Neutrophil (primary cell): ENCODE data around the gene CXorf58.
A peak's percentile ranks its signal among the peaks of the same experiment; 100 is the strongest.

Experiments
- H3K27ac ChIP-seq: fragments of 200-600 bp; sonication (generic); 2 replicates; pipeline ENCODE4 v1.5.1; 2016; ENCODE audit warnings: mild to moderate bottlenecking, moderate library complexity
- H3K27me3 ChIP-seq: fragments of 200-600 bp; sonication (generic); 2 replicates; pipeline ENCODE4 v1.6.0; 2016; ENCODE audit warnings: mild to moderate bottlenecking
- H3K36me3 ChIP-seq: fragments of 200-600 bp; sonication (generic); 2 replicates; pipeline ENCODE4 v1.5.1; 2017
- H3K4me1 ChIP-seq, 2 experiments: fragments of 200-600 bp in 1 of 2; sonication (generic) in 1 of 2; 1 replicate in 1 of 2; 2 replicates in 1 of 2; pipeline versions ENCODE4 v1.5.1 to v1.6.1; 2013 to 2016; ENCODE audit warnings: low read depth in 1 of 2, low read length in 1 of 2, mild to moderate bottlenecking in 1 of 2, moderate library complexity in 1 of 2; ENCODE audit not compliant: control insufficient read depth in 1 of 2, insufficient read depth in 1 of 2
- H3K4me3 ChIP-seq, 2 experiments: fragments of 200-600 bp in 1 of 2; sonication (generic) in 1 of 2; 1 replicate in 1 of 2; 2 replicates in 1 of 2; pipeline ENCODE4 v1.5.1; 2013 to 2016; ENCODE audit warnings: low read depth in 1 of 2, low read length in 1 of 2, mild to moderate bottlenecking in 1 of 2, moderate library complexity in 1 of 2
- H3K9me3 ChIP-seq: fragments of 200-600 bp; sonication (generic); 2 replicates; pipeline ENCODE4 v1.5.1; 2016
- CTCF ChIP-seq: fragments of 200-600 bp; sonication (generic); IDR thresholded peaks from 2 replicates; pipeline ENCODE4 v1.5.1; 2016; ENCODE audit warnings: antibody characterized with exemption

CXorf58 gene

GRCh38 chrX:23904096-23904495 lies 3.7 kb upstream of the CXorf58 start:
- Histone ChIP-seq H3K4me1 (peaks cover 41 to 42% of the 10 kb centered on the region in 2 experiments), H3K27me3 (no peaks in the 10 kb centered on the region), H3K27ac (no peak overlapping the region), H3K36me3 (no peaks in the 10 kb centered on the region), H3K9me3 (no peaks in the 10 kb centered on the region), H3K4me3 (no peak overlapping the region)
- no peak for TF ChIP-seq CTCF

GRCh38 chrX:23907111-23907497 lies 702 bp upstream of the CXorf58 start:
- H3K27me3 ChIP-seq = no peaks in the 10 kb centered on the region
- H3K36me3 ChIP-seq = no peaks in the 10 kb centered on the region
- H3K4me1 ChIP-seq = peaks cover 24 to 42% of the 10 kb centered on the region in 2 experiments
- no peaks in the 10 kb centered on the region for H3K9me3 ChIP-seq
- no peak for TF ChIP-seq CTCF
- peak overlapping the region; percentile 68 to 69 for H3K4me3 ChIP-seq
- peak overlapping the region; percentile 93 for H3K27ac ChIP-seq

GRCh38 chrX:23908219-23909004 lies 606 bp downstream of the CXorf58 start:
- H3K36me3 ChIP-seq = no peaks in the 10 kb centered on the region
- no peaks in the 10 kb centered on the region for H3K9me3 ChIP-seq
- peak overlapping the region; percentile 93 for H3K27ac ChIP-seq
- H3K4me3 ChIP-seq = peak overlapping the region; percentile 68 to 69
- H3K27me3 ChIP-seq = no peaks in the 10 kb centered on the region
- peak; percentile 11 for TF ChIP-seq CTCF
- H3K4me1 ChIP-seq = peaks cover 19 to 38% of the 10 kb centered on the region in 2 experiments

GRCh38 chrX:23911126-23911835 lies 3.5 kb downstream of the CXorf58 start:
- Histone ChIP-seq H3K4me3 (no peak overlapping the region), H3K9me3 (no peaks in the 10 kb centered on the region), H3K27ac (peak overlapping the region; percentile 42), H3K27me3 (no peaks in the 10 kb centered on the region), H3K36me3 (no peaks in the 10 kb centered on the region), H3K4me1 (peaks cover 19 to 38% of the 10 kb centered on the region in 2 experiments)
- TF ChIP-seq CTCF = no peak

- Histone ChIP-seq H3K36me3 (no peaks in the 10 kb centered on the region), H3K9me3 (no peaks in the 10 kb centered on the region), H3K27me3 (no peaks in the 10 kb centered on the region), H3K4me1 (no peaks in the 10 kb centered on the region), H3K27ac (no peak overlapping the region), H3K4me3 (no peak overlapping the region)
- TF ChIP-seq CTCF = no peak
These were observed 11.3 kb downstream of the CXorf58 start for GRCh38 chrX:23919148-23919547.
